ENCODE results near the gene NCOR1. TPM values are rescaled to one million over a fixed set of nuclear protein-coding genes. Genes with fewer than 3 reads are reported as not detected.
"Not testable (repeated sequence)": the region's sequence is repeated elsewhere in the genome, so short reads cannot be mapped to it uniquely, and the experiment has no call there.

The NCOR1 gene
- 54.2 TPM for polyA plus RNA-seq (ENCODE audit: insufficient read length)

DNA sequence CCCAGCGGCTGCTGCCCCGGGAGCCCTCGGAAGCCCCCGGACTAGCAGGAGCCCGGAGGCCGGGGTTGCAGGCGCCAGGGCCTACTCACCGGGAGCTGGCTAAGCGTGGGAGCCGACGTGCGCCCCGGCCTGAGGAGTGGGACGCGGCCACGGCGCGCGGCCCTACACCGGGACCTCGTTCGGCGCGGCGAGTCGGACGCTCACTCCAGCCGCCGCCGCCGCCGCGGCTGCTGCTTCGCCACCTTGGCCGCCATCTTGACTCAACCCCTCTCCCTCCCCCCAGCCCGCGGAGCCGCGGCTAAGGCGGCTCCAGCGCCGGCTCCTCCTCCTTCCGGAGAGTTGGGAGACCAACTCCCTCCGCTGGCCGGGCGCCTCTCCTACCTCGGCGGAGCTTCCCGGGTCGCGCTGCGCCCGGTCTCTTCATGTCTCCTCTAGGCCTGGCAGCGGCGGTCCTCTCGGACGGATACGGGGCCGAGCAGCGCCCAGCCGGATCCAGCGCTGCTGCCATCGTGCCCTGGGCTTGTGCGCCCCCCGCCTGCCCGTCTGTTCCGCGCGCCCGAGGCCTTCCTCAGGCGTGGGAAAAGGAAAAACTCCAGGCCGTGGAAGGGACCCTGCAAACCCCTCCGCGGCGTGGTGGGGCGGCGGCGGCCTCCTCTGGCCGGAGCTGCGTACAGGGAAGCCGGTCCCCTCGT is at the start of gene NCOR1:
Gene NCOR1, minus strand, starts transcription at position 262 of the 692 bp plus-strand sequence. CDS start 20,965 bp downstream, outside the sequence.
- DNase-seq (ENCODE audit: low read depth): peak; percentile 86

DNA sequence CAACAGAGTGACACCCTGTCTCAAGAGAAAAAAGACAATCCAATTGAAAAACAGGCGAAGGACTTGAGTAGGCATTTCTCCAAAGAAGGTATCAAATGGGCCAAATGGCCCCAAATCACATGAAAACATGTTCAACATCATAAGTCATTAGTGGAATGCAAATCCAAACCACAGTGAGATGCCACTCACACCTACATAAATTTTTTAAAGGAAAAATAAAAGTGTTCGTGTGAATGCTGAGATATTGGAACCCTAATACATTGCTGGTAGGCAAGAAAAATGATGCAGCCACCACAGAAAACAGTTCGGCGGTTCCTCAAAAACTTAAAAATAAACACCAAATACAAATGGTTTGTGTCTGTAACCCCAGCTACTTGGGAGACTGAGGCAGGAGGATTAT is 46.9 kb upstream of the NCOR1 start:
- no peak for DNase-seq (ENCODE audit: low read depth)

DNA sequence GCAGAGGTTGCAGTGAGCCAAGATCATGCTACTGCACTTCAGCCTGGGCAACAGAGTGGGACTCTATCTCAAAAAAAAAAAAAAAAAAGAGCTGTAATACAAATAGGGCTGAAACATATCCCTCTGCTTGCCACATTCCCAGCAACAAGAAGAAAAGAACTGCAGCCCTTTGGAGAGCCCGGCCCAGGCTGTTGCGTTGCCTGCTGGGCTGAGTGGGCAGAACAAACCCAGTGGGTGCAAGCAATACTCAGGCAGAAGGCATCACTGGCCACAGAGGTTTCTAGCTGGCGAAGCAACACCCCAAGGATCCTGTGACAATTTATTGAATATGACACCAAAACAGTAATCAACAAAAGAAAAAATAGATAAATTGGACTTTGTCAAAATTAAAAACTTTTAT is 45.7 kb upstream of the NCOR1 start:
- DNase-seq (ENCODE audit: low read depth): no peak

DNA sequence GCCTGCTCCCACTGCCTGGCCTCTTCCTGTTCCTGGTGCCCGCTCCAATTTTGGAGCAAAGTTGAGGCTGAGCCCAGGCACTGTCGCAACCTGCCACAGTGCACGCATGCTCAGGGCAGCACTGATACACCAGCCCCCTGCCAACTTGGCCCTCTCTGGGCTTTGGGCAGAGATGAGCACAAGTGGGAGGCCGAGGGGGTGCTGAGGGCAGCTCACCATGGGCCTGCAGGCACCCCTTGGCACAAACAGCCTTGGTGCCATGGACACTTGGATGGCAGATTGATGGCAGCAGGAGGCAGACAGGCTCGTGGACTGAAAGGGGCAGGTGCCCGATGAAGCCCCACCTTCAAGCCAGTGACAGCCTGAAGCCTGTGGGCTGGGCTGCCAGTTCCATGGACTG is 44.6 kb upstream of the NCOR1 start:
- no peak for DNase-seq (ENCODE audit: low read depth)

DNA sequence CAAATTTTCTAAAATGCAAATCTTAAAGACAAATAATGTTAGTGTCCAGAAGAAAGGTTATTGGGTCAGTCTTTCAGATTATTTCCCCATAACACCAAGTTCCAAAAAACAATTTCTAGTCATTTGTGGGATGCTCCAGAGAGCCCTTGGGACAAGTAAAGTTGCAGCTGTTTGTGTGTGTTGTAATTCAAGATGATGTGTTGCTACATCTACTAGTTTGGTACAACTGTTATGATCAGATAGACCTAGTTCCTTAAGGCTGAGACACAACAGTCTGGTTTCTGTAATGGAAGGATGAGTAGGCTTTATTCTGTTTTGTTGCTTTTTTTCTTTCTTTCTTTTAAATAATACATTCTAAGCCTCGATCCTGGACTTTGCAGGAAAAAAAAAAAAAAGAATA is 43.6 kb upstream of the NCOR1 start:
- peak; percentile 32 for DNase-seq (ENCODE audit: low read depth)

DNA sequence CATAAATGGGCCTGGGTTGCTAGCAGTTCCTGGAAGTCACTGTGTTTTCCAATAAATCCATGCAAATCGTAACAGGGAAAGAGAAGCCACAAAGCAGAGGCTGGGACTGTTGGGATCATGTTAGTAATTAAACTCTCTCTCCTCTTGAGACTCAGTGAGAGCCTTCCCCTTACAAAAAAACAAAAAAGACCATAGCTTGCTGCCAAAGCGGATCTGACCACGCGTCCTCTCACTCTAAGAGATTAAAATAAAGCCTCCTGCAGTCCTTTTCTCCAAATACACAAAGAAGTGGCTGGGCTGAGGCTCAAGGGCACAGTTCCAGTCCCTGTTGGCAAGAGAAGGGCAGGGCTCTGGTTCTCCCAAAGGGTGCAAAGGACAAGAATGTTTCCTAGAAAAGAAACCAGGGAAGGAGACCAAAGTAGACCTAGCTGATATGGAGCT is 40.2 kb upstream of the NCOR1 start:
- peak; percentile 19 for DNase-seq (ENCODE audit: low read depth)

DNA sequence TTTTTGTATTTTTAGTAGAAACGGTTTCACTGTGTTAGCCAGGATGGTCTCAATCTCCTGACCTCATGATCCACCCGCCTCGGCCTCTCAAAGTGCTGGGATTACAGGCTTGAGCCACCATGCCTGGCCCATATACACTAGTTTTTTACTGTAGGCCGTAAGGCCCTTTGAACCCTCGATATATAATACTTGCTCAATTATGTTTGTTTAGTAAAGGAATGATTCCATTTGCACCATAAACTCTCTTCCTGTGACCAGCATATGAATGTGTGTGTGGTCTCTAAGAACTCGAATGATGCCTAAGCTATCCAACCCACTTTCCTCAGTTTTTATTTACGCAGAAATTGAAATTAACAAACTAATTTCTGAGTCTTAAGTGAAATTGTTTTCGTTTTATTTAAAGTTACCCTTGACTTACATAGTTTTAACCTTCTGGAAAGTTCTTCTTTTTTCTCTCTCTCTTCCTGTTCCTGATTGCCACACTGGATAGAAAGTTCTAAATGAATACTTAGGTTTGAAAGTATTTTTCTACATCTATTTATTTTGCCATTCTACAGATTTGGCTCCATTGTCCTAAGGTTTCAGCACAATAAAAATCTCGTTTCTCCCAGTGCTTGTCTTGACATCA is 39.6 kb upstream of the NCOR1 start:
- DNase-seq (ENCODE audit: low read depth): no peak

DNA sequence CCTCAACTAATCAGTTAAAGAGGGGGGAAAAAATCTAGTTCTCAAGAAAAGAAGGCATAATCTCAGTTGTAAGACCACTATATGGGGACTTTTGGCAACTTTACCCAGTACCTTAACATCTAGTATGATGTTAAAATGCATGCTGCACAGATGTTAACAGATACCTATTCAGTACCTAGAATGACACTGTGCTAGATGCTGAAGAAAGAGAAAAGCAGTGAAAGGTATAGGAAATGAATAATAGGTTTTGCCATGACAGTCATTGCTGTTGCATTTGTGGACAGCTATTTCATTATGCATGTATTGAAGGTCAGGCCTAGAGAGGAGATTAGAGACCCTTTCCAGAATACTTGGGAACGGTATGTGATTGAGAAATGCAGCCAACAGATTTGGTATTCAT is 36.2 kb upstream of the NCOR1 start:
- no peak for DNase-seq (ENCODE audit: low read depth)

DNA sequence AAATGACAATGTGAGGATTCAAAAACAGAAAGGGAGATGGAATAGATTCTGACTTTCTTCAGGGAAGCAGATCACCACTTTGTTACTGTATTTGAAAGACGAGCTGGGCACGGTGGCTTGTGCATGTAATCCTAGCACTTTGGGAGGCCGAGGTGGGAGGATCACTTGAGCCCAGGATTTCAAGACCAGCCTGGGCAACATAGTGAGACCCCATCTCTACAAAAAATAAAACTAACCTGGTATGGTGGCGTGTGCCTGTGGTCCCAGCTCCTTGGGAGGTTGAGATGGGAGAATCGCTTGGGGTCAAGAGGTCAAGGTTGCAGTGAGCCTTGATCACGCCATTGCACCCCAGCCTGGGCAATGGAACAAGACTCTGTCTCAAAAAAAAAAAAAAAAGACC is 35.7 kb upstream of the NCOR1 start:
- no peak for DNase-seq (ENCODE audit: low read depth)

DNA sequence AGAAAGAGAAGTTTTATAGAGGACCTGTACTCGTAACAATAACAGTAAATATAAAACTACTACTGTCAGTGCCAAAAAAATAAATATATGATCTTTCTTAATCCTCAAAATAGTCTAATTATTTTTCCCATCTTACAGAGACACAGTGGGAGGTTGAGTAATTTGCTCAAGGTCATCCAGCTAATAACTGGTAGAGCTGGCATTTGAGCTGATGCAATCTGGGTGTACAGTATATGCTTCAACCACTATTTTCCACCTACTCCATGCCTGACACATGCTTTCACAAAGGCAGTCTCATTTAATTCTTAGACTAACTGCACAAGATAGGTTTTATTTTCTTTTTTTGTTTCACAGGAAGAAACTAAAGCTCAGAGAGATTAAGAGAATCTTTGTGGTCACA is 35.3 kb upstream of the NCOR1 start:
- no peak for DNase-seq (ENCODE audit: low read depth)

DNA sequence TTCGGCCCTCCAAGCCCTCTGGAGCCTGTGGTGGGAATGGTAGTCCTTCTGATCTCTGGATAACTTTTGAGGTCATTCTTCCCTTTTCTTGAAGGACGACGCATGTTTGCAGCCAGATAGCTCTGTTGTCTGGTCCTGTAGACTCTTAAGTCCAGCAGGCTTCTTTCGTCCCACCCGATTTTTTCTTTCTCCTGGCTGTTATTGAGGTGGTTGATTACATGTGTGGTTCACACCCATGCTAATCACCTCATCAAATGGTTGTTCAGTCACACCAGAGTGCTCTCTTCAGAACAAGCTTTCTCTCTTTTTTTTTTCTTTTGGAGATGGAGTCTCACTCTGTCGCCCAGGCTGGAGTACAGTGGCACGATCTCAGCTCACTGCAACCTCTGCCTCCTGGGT is 32.3 kb upstream of the NCOR1 start:
- DNase-seq (ENCODE audit: low read depth): no peak

DNA sequence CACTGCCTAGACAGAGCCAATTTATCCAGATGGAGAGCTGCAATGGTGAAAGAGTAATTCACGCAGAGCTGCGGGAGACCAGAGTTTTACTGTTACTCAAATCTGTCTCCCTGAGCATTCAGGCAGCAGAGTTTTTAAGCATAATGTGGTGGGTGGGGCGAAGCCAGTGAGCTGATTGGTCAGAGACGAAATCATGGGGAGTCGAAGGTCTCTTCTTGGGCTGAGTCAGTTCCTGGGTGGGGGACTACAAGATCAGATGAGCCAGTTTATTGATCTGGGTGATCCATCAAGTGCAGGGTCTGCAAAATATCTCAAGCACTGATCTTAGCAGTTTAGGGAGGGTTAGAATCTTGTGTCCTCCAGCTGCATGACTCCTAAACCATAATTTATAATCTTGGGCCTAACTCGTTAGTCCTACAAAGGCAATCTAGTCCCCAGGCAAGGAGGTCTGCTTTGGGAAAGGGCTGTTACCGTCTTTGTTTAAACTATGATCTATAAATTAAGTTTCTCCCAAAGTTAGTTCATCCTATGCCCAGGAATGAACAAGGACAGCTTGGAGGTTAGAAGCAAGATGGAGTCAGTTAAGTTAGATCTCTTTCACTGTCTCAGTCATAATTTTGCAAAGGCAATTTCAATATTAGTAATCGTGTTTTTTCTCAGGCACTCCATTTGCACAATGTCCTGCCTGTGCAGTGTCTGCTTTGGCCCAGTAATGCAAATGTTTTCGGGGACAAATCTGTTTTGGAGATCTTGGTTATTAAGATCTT is 28.6 kb upstream of the NCOR1 start:
- no peak for DNase-seq (ENCODE audit: low read depth)

DNA sequence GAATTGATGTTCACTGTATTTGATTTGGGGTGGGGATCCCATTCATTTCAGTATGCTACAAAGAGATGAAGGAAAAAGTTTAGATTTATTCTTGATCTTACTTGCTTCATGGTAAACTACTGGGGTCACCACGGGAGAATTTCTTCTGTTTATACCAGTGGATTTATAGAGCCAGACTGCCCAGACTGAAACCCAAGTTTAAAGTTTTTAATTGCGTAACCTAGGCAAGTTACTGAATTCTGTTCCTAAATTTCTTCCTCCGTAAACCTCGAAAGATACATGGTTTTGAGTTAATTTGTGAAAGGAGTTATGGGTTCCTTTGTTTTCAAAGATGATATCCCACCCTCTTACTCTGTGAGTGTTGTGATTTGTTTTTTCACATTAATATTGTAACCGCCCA is 28.1 kb upstream of the NCOR1 start:
- DNase-seq (ENCODE audit: low read depth): no peak

DNA sequence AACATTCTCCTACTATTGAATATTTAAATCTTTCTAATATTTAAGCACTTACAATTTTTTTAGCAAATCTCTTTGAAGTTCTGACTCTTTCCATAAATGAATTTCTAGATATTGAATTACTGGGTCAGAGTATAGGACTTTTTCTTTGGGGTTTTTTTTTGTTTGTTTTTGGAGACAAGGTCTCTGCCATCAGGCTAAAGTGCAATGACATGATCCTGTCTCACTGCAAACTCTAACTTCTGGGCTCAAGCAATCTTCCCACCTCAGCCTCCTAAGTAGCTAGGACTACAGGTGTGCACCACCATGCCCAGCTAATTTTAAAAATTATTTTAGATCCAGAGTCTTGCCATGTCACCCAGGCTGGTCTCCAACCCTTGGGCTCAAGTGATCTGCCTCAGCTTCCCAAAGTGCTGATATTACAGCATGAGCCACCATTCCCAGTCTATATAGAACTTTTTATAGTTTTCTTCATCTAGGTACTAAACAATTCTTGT is 26.6 kb upstream of the NCOR1 start:
- DNase-seq (ENCODE audit: low read depth): no peak

DNA sequence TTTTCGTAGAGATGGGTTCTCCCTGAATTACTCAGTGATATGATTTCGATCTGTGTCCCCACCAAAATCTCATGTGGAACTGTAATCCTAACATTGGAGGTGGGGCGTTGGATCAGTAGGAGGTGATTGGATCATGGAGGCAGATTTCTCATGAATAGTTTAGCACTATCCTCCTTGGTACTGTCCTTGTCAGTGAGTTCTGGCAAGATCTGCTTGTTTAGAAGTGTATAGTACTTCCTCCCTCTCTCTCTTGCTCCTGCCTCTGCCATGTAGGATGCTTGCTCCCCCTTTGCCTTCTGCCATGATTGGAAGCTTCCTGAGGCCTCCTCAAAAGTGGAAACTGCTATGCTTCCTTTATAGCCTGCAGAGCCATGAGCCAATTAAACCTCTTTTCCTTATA is 24.6 kb upstream of the NCOR1 start:
- DNase-seq (ENCODE audit: low read depth): no peak

DNA sequence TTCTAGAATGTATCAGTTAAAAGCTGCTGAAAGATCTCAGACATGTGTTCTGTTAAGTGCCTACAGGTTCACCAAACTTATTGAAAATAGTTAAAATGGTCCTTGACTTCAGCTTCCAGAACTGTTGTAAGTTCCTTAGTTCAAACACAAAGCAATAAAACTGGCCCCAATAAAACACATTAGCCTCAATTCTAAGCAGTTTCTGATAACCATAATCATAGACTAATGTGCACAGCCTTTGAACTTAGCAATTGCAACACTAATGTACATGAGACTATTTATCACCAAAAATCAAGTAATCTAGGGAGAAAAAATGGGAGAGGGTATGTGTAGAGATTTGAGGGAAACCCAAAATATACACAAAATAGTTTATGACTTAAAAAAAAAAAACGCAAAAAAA is 17.1 kb upstream of the NCOR1 start:
- no peak for DNase-seq (ENCODE audit: low read depth)

DNA sequence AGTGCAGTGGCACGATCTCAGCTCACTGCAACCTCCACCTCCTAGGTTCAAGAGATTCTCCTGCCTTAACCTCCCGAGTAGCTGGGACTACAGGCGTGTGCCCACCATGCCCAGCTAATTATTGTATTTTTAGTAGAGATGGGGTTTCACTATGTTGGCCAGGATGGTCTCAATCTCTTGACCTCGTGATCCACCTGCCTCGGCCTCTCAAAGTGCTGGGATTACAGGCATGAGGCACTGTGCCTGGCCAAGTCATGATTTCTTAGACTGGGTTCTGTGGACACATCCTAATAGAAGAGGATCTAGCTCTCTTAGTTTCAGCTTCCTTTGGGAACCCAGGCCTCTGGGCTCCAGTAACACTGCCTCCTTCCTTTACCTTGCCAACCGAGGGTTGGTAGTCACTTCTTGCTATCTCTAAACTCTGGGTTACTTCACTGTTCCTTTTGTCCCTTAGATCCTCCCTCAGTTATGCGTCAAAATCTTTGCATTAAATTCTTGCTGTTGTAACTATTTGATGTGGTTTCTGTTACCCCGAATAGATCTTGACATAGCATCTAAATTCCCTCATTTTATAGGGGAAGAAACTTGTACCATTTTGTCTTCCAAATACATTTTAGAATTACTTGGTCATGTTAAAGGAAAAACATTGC is 14.7 kb upstream of the NCOR1 start:
- DNase-seq (ENCODE audit: low read depth): not testable (repeated sequence)

DNA sequence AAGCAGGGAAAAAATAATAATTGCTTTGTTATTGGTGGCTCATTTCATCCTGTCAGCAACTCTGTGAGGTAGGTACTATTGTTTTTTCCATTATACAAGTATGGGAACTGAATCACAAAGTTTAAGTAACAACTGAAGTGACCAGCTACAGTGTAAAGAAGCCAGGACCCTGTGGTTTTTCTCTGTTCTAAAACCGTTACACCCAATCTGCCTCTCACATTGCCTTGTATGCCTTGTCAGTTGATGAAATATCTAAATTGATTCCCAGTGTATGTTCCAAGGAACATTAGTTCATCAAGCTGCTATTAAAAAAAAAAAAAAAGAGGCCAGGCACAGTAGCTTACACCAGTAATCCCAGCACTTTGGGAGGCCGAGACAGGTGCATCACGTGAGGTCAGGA is 7.1 kb upstream of the NCOR1 start:
- no peak for DNase-seq (ENCODE audit: low read depth)

DNA sequence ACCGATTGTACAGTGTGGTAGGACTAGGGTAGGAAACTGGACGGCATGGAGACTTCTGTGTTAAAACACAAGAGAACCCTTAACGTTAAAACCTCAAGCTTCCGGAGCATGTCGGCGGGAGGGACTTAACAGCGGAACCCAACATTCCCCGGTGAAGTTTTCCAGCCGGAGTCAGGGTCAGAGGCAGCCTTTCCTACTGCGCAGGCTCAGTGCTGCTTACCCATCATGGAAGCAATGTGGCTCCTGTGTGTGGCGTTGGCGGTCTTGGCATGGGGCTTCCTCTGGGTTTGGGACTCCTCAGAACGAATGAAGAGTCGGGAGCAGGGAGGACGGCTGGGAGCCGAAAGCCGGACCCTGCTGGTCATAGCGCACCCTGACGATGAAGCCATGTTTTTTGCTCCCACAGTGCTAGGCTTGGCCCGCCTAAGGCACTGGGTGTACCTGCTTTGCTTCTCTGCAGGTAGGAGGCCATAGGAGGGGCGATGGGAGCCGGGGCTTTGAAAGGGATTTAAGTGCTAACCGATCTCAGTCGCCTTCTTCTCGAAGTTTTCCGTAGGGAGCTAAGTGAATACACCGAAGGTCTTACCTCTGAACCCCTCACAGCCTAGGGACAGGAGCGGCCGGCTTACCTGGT is 1.8 kb upstream of the NCOR1 start, which contains the start of gene PIGL:
Gene PIGL, plus strand, starts transcription at position 209 of the 634 bp plus-strand sequence. Its CDS starts 17 bp downstream, at position 226.
- peak; percentile 90 for DNase-seq (ENCODE audit: low read depth)

DNA sequence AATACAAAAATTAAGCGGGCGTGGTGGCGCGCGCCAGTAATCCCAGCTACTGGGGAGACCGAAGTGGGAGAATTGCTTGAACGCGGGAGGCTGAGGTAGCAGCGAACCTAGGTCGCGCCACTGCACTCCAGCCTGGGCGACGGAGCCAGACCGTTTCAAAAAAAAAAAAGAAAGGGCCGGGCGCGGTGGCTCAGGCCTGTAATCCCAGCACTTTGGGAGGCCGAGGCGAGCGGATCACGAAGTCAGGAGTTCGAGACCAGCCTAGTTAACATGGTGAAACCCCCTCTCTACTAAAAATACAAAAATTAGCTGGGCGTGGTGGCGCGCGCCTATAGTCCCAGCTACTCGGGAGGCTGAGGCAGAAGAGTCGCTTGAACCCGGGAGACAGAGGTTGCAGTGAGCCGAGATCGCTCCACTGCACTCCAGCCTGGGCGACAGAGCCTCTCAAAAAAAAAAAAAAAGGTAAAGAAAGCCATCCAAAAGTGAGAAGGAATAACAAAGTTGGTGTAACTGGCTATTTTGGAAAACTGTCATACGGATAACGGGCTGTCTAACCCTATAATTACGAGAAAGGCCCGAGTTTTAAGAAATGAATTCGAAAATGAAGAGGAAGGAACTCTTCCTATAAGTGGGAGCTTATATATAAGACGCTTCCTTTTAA is 1.1 kb upstream of the NCOR1 start:
- not testable (repeated sequence) for DNase-seq (ENCODE audit: low read depth)

DNA sequence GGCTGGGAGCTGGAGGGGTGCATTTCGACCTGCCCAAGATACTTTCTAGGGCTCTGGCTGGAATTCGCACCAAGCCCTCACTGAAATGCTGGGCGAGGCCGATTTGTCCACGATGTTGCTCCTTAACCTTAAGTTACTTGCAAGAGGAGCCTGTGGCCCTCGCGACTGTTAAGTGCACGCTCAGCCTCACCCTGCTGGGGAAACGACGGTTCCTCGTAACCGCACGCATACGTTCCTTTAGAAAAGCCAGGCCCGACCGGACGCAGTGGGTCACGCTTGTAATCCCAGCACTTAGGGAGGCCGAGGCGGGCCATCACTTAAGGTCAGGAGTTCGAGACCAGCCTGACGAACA is 607 bp upstream of the NCOR1 start:
- no peak for DNase-seq (ENCODE audit: low read depth)

Data from forelimb muscle (tissue), 1 donor.